Kidney (tissue), 14 donors: ENCODE measurements around the gene SIAH3. TPM values are rescaled to one million over a fixed set of nuclear protein-coding genes. Genes with fewer than 3 reads are reported as not detected.

Experiments used
- DNase-seq, 5 donors: peaks; one replicate each; pipeline ENCODE4 v3.0.0-alpha.2; 2013 to 2020
- FAIRE-seq: peaks from 2 replicates; lab custom pipeline; 2012; peaks lifted over from hg19 to GRCh38; lab: Jason Lieb, UNC
- H3K27ac ChIP-seq, 2 donors: one replicate each; pipeline ENCODE4 v1.7.0; 2013; ENCODE audit warnings: low read depth in 2 of 2, low read length in 2 of 2, inconsistent platforms in 1 of 2
- H3K27me3 ChIP-seq: one replicate; pipeline ENCODE4 v1.7.1; 2013; ENCODE audit warnings: low read length, inconsistent platforms; ENCODE audit not compliant: control insufficient read depth, insufficient read depth
- H3K36me3 ChIP-seq, 3 donors: one replicate each; pipeline versions ENCODE4 v1.7.0 to v1.7.1; 2013; ENCODE audit warnings: low read length in 3 of 3, control low read depth in 1 of 3, inconsistent platforms in 1 of 3; ENCODE audit not compliant: insufficient read depth in 3 of 3, control insufficient read depth in 2 of 3
- H3K4me1 ChIP-seq, 3 donors: one replicate each; pipeline versions ENCODE4 v1.7.0 to v1.7.1; 2013; ENCODE audit warnings: low read length in 3 of 3, inconsistent platforms in 1 of 3, low read depth in 1 of 3; ENCODE audit not compliant: control insufficient read depth in 2 of 3, insufficient read depth in 2 of 3
- H3K4me3 ChIP-seq, 3 donors: one replicate each; pipeline versions ENCODE4 v1.7.0 to v1.8.1; 2013; ENCODE audit warnings: low read length in 3 of 3, control low read depth in 1 of 3, inconsistent platforms in 1 of 3
- H3K9ac ChIP-seq, 3 donors: one replicate each; pipeline versions ENCODE4 v1.7.0 to v1.7.1; 2013; ENCODE audit warnings: low read length in 3 of 3, control low read depth in 1 of 3, inconsistent platforms in 1 of 3
- H3K9me3 ChIP-seq, 3 donors: one replicate each; pipeline versions ENCODE4 v1.7.0 to v1.7.1; 2013; ENCODE audit warnings: low read length in 3 of 3, control low read depth in 1 of 3, inconsistent platforms in 1 of 3; ENCODE audit not compliant: control insufficient read depth in 2 of 3, insufficient read depth in 1 of 3
- CTCF ChIP-seq: IDR thresholded peaks from 3 replicates; pipeline ENCODE4 v1.5.1; 2012; ENCODE audit warnings: mild to moderate bottlenecking, moderate library complexity, borderline replicate concordance; ENCODE audit not compliant: insufficient read depth; ENCODE audit errors: extremely low read depth
- intact Hi-C: fragments of 100-400 bp; cut with DNase I; formaldehyde crosslinking; loops from one replicate; pipeline ENCODE4 v1.11.1; 2022
- polyA plus RNA-seq: library from polyadenylated mRNA; stranded (reverse); fragments of 350-450 nt; fragmentation: Illumina TruSeq; extraction: RNeasy Lipid Tissue Mini Kit (QIAGEN cat#74804); gene quantifications from one replicate; pipeline ENCODE4 v1.2.3, GENCODE V29; 2014; ENCODE audit warnings: low read depth, low replicate concordance; ENCODE audit not compliant: insufficient read depth
- total RNA-seq: library from RNA; stranded (reverse); fragmentation: NEBNext Ultra II Directional; extraction: Animal tissue kit (Norgen Biotek cat#: 25700); gene quantifications from one replicate; pipeline ENCODE4 v1.2.1, GENCODE V29; 2021
- donor health status: control.
- donor health status: control.
- donor health status: control.
- donor health status: control.
- donor health status: control.
- donor health status: DM: yes; HTN: yes; CAD: no.
- donor health status: Normal renal cell carcinoma (clear cell type).

SIAH3 gene
- total and polyA plus RNA-seq, 2 donors from 2014 or later = 0.03 to 0.41 TPM

DNA sequence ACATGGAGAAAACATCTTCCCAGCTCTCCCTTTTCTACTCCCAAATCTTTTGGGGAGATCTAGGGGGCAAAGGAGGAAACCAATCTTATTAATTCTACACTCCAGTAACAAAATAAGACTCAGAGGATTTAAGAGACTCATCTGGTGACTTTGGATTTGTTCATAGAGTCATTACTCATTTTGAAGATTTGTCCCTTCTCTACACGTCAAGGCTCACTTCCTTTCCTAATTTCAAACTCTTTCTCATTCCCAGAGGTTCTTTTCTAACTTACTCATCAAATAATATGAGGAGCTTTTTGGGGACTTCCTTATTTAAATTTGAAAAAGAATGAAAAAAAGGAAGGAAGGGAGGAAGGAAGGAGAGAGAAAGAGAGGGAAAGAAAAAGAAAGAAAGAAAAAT, 14.4 kb downstream of the SIAH3 start:
- H3K27ac ChIP-seq = no peak overlapping the region
- no peaks in the 10 kb centered on the region for H3K27me3 ChIP-seq
- H3K4me1 ChIP-seq = no peaks in the 10 kb centered on the region
- no peak overlapping the region for H3K4me3 ChIP-seq
- H3K36me3 ChIP-seq = no peaks in the 10 kb centered on the region
- intact Hi-C loops = no loop called here
- DNase-seq = no peak
- no peak overlapping the region for H3K9ac ChIP-seq
- no peaks in the 10 kb centered on the region for H3K9me3 ChIP-seq
- FAIRE-seq = no peak
- no peak for TF ChIP-seq CTCF

GRCh38 chr13:45834411-45834994, 17.1 kb downstream of the SIAH3 start:
- no peaks in the 10 kb centered on the region for H3K9me3 ChIP-seq
- no peaks in the 10 kb centered on the region for H3K4me1 ChIP-seq
- no peak overlapping the region for H3K9ac ChIP-seq
- H3K27ac ChIP-seq = peak overlapping the region in 1 of 2 donors; percentile 11
- TF ChIP-seq CTCF = no peak
- no peaks in the 10 kb centered on the region for H3K36me3 ChIP-seq
- DNase-seq = no peak
- H3K27me3 ChIP-seq = no peaks in the 10 kb centered on the region
- no peak overlapping the region for H3K4me3 ChIP-seq
- FAIRE-seq = no peak
- intact Hi-C loops = no loop called here

DNA sequence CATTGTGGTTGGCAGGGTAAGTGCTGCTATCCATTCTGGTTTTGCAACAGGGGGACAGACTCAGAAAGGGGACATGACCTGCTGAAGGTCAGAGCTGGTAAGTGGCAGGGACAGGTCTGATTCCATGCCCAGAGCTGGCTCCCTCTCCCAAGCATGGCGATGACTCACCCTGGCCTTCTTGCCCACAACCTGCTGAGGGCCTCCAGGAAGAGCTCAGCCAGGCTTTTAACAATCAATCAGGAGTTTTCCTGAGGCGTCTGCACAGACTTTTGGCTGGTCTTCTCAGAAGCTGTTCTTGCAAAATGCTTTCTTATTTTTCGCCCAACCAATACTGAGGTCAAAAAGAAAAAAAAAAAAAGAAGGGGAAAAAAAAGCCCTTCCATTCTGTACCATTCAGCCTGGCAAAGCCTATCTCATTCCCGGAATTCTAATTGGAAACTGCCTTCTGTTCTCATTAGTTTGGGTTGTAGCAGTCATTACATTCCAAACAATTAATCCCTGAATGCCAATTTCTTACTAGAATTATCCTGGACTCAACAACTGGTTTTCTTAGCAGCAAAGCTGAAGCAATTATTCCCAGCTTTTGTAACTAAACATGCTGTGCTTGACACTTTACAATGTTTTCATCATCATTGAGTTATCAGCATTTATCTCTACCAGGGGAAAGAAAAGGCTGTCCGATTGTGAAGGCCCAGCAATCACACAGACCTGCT, 17.7 kb downstream of the SIAH3 start:
- no peak for FAIRE-seq
- no peak overlapping the region for H3K27ac ChIP-seq
- no peaks in the 10 kb centered on the region for H3K9me3 ChIP-seq
- no peak for DNase-seq
- no peak overlapping the region for H3K4me3 ChIP-seq
- H3K9ac ChIP-seq = no peak overlapping the region
- no peaks in the 10 kb centered on the region for H3K27me3 ChIP-seq
- intact Hi-C loops = no loop called here
- no peak for TF ChIP-seq CTCF
- H3K36me3 ChIP-seq = no peaks in the 10 kb centered on the region
- H3K4me1 ChIP-seq = no peaks in the 10 kb centered on the region

DNA sequence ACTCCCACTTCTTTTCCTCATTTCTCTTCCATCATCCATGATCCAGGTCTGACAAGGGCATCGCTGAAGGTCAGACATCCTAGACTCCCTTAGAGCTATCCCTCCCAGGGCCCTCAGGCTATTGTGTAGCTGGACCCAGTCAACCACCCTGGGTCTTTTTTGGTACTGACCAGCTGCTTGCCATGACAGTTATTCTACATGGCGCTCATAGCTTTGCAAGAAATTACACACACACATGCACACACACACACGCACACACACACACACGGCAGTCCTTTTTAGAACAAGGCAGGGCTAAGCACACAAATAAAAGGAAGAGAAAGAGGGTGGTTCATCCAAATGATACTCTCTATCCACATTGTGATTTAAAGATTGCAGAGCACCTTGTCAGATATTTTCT, 18.3 kb downstream of the SIAH3 start:
- Histone ChIP-seq H3K27me3 (no peaks in the 10 kb centered on the region), H3K9ac (no peak overlapping the region), H3K27ac (no peak overlapping the region), H3K9me3 (no peaks in the 10 kb centered on the region), H3K4me1 (no peaks in the 10 kb centered on the region), H3K4me3 (no peak overlapping the region), H3K36me3 (no peaks in the 10 kb centered on the region)
- intact Hi-C loops = no loop called here
- DNase-seq (no peak), FAIRE-seq (no peak)
- TF ChIP-seq CTCF = no peak
